Mammary epithelial cell (primary cell): Measurements from ENCODE around the gene ERBB2.

ENCODE experiments used
- CTCF ChIP-seq, 2 donors: IDR thresholded peaks in 1 of 2; conservative IDR thresholded peaks in 1 of 2; 2 replicates each; pipeline ENCODE4 v1.5.1; 2011 to 2012; ENCODE audit warnings: inconsistent platforms in 2 of 2, low read length in 2 of 2, mild to moderate bottlenecking in 2 of 2, control low read depth in 1 of 2, low read depth in 1 of 2; ENCODE audit not compliant: insufficient read depth in 1 of 2; ENCODE audit errors: extremely low read depth in 1 of 2
- EZH2 ChIP-seq: IDR thresholded peaks from 2 replicates; pipeline ENCODE4 v1.6.1; 2012; ENCODE audit warnings: low read length, inconsistent platforms, borderline replicate concordance

GRCh38 chr17:39673335-39674081 is 26.4 kb upstream of the ERBB2 start:
- TF ChIP-seq CTCF (conservative IDR thresholded peaks at IDR 0.05 in 1 of 2, IDR thresholded peaks at IDR 0.05 in 1 of 2; ENCODE audit: extremely low read depth in 1 of 2, insufficient read depth in 1 of 2, low read depth in 1 of 2, low read length in 2 of 2) (no peak), EZH2 (no peak)
